Measurements from ENCODE around the gene DNAH6.

The DNAH6 gene

DNA sequence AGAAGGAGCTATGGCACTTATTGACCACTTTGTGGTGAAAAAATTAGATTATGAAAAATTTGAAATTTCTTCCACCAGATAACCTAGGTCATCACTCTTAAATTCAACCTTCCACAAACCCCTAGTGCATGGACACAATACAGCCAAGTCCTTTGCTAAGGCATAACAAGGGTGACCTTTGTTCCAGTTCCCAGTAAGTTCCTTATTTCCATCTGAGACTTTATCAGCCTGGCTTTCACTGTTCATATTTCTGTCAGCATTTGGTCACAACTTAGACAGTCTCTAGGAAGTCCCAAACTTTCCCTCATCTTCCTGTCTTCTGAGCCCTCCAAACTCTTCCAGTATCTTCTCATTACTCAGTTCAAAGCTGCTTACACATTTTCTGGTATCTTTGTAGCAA, 232.0 kb downstream of the DNAH6 start:
- H3K27me3 ChIP-seq = no peaks in the 10 kb centered on the region
- H3K27ac ChIP-seq = no peak overlapping the region
- H3K9me3 ChIP-seq = no peaks in the 10 kb centered on the region
- no peak overlapping the region for H3K4me3 ChIP-seq (ENCODE audit: low read depth in 1 of 2, low read length in 1 of 2)
- H3K4me1 ChIP-seq (ENCODE audit: control insufficient read depth in 1 of 2, insufficient read depth in 1 of 2, low read depth in 1 of 2, low read length in 1 of 2) = no peaks in the 10 kb centered on the region
- TF ChIP-seq, protein P1, sequence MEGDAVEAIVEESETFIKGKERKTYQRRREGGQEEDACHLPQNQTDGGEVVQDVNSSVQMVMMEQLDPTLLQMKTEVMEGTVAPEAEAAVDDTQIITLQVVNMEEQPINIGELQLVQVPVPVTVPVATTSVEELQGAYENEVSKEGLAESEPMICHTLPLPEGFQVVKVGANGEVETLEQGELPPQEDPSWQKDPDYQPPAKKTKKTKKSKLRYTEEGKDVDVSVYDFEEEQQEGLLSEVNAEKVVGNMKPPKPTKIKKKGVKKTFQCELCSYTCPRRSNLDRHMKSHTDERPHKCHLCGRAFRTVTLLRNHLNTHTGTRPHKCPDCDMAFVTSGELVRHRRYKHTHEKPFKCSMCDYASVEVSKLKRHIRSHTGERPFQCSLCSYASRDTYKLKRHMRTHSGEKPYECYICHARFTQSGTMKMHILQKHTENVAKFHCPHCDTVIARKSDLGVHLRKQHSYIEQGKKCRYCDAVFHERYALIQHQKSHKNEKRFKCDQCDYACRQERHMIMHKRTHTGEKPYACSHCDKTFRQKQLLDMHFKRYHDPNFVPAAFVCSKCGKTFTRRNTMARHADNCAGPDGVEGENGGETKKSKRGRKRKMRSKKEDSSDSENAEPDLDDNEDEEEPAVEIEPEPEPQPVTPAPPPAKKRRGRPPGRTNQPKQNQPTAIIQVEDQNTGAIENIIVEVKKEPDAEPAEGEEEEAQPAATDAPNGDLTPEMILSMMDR (IDR thresholded peaks at IDR 0.05) = no peak
- no peaks in the 10 kb centered on the region for H3K36me3 ChIP-seq

DNA sequence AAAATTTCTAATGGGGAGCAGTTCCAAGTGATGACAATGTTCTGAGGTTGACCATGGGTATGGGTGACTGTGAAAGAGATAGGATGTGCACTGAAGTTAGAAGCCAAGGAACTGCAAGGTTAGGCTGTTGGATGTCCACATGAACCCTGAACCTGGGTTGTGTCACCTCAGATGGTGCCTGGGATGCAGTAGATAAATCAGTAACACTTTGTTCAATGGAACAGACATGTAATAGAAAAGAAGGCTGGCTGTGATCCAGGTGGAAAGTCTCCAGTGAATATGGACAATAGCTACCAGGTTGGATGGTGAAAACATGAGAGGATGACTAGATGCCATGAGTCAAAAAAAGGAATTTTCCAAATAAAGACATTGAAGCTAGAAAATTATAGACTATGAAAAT, 233.1 kb downstream of the DNAH6 start:
- no peaks in the 10 kb centered on the region for H3K27me3 ChIP-seq
- no peaks in the 10 kb centered on the region for H3K9me3 ChIP-seq
- no peak overlapping the region for H3K27ac ChIP-seq
- TF ChIP-seq, protein P1 (IDR thresholded peaks at IDR 0.05) = no peak
- H3K4me1 ChIP-seq (ENCODE audit: control insufficient read depth in 1 of 2, insufficient read depth in 1 of 2, low read depth in 1 of 2, low read length in 1 of 2) = no peaks in the 10 kb centered on the region
- H3K4me3 ChIP-seq (ENCODE audit: low read depth in 1 of 2, low read length in 1 of 2) = no peak overlapping the region
- no peaks in the 10 kb centered on the region for H3K36me3 ChIP-seq

DNA sequence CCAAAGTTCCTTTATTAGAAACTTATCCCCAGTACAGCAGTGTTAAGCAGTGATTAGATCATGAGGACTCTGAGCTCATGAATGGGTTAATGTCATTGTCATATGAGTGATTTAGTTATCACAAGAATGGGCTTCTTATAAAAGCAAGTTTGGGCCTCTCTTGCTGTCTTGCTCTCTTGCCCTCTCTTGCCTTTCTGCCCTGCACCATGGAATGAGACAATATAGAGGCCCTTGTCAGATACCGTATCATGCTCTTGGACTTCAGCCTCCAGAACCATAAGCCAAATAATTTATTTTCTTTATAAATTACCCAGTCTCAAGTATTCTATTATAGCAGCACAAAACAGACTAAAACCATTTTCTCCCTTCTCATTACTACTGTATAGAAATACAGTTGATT, 238.8 kb downstream of the DNAH6 start:
- Histone ChIP-seq H3K27ac (no peak overlapping the region), H3K36me3 (no peaks in the 10 kb centered on the region), H3K4me3 (ENCODE audit: low read depth in 1 of 2, low read length in 1 of 2) (no peak overlapping the region), H3K4me1 (ENCODE audit: control insufficient read depth in 1 of 2, insufficient read depth in 1 of 2, low read depth in 1 of 2, low read length in 1 of 2) (no peaks in the 10 kb centered on the region), H3K9me3 (no peaks in the 10 kb centered on the region), H3K27me3 (no peaks in the 10 kb centered on the region)
- TF ChIP-seq, protein P1 (IDR thresholded peaks at IDR 0.05) = no peak

DNA sequence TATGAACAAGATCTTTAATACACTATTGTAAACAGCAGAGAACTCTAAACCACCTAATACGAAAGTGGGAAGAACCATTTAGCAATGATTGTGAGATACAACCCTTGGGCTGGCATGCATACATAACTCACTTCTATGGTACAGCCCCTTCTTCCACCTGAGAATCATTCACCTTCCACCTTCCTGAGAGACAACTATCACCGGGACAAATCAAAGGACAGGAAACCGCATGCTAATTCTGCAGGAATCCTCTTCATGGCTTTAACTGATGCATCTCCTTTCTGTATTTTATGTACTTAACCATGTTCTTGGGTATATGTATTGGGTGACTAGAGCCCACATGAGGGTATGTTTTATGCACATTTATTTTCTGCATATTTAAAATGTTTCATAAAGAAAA, 241.3 kb downstream of the DNAH6 start:
- TF ChIP-seq, protein P1 (IDR thresholded peaks at IDR 0.05) = no peak
- H3K36me3 ChIP-seq = no peaks in the 10 kb centered on the region
- H3K27ac ChIP-seq = no peak overlapping the region
- no peaks in the 10 kb centered on the region for H3K27me3 ChIP-seq
- H3K9me3 ChIP-seq = no peaks in the 10 kb centered on the region
- H3K4me3 ChIP-seq (ENCODE audit: low read depth in 1 of 2, low read length in 1 of 2) = no peak overlapping the region
- no peaks in the 10 kb centered on the region for H3K4me1 ChIP-seq (ENCODE audit: control insufficient read depth in 1 of 2, insufficient read depth in 1 of 2, low read depth in 1 of 2, low read length in 1 of 2)

DNA sequence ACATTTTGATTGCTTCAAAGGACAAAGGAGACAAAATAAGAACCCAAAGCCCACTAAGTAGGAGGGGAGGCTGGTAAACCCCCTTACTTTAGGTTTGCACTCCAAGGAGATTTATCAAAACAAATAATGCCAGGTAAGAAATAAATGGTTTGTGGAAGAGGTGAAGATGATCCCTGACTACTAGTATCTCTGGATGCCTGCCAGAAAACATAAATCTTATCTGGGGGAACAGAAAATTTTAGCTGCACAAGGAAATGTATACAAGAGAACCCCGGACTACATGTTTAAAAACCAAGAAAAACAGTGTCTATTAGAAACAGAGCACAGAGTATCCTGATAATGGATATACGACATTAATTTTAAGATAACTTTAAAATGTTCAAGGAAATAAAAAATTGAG, 250.5 kb downstream of the DNAH6 start:
- H3K27ac ChIP-seq = no peak overlapping the region
- H3K9me3 ChIP-seq = no peaks in the 10 kb centered on the region
- no peak overlapping the region for H3K4me3 ChIP-seq (ENCODE audit: low read depth in 1 of 2, low read length in 1 of 2)
- no peaks in the 10 kb centered on the region for H3K36me3 ChIP-seq
- H3K27me3 ChIP-seq = no peaks in the 10 kb centered on the region
- TF ChIP-seq, protein P1 (IDR thresholded peaks at IDR 0.05) = no peak
- H3K4me1 ChIP-seq (ENCODE audit: control insufficient read depth in 1 of 2, insufficient read depth in 1 of 2, low read depth in 1 of 2, low read length in 1 of 2) = no peaks in the 10 kb centered on the region

DNA sequence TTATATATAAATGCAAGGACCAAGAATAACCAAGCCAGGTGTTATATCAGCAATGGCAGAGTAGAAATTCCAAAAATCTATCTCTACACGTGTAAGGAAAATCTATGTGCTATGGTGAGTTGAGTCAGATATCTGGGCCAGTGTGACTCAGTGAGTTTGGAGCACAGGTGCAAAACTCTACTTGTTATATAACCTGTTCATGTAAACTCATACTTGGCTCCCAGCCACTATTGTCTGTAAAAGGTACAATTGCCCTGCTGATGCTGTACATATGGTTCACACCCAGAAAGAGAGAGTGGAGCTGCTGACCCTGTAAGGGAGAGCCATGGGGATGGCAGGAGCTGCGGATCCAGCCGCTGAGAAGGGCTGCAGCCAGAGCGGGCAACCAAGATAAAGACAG, 252.5 kb downstream of the DNAH6 start:
- Histone ChIP-seq H3K27ac (no peak overlapping the region), H3K27me3 (no peaks in the 10 kb centered on the region), H3K36me3 (no peaks in the 10 kb centered on the region), H3K9me3 (no peaks in the 10 kb centered on the region), H3K4me1 (ENCODE audit: control insufficient read depth in 1 of 2, insufficient read depth in 1 of 2, low read depth in 1 of 2, low read length in 1 of 2) (no peaks in the 10 kb centered on the region), H3K4me3 (ENCODE audit: low read depth in 1 of 2, low read length in 1 of 2) (no peak overlapping the region)
- TF ChIP-seq, protein P1 (IDR thresholded peaks at IDR 0.05) = no peak
